Renal pelvis (tissue), 12 donors: ENCODE data around the gene AJAP1. TPM values are rescaled to one million over a fixed set of nuclear protein-coding genes. Genes with fewer than 3 reads are reported as not detected.
"Not testable (repeated sequence)": the region's sequence is repeated elsewhere in the genome, so short reads cannot be mapped to it uniquely, and the experiment has no call there.

Experiments
- DNase-seq: peaks from one replicate; pipeline ENCODE4 v3.0.0-alpha.2; 2013
- long read RNA-seq, 16 experiments: transcript quantifications; one replicate each; lab custom pipeline, GENCODE V29; 2026
- polyA plus RNA-seq, 3 donors: library from polyadenylated mRNA; unstranded; fragments of 120-200 nt; gene quantifications; one replicate each; pipeline ENCODE4 v1.2.1, GENCODE V29; 2013; ENCODE audit not compliant: insufficient read length in 3 of 3

AJAP1 gene, protein sequence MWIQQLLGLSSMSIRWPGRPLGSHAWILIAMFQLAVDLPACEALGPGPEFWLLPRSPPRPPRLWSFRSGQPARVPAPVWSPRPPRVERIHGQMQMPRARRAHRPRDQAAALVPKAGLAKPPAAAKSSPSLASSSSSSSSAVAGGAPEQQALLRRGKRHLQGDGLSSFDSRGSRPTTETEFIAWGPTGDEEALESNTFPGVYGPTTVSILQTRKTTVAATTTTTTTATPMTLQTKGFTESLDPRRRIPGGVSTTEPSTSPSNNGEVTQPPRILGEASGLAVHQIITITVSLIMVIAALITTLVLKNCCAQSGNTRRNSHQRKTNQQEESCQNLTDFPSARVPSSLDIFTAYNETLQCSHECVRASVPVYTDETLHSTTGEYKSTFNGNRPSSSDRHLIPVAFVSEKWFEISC
- 1 to 10 TPM; 1.2 to 2.3 (median 1.9) TPM for polyA plus RNA-seq
- long read RNA-seq, donor 1, full-length matches to known transcripts, result 1 of 1 reads
- long read RNA-seq, donor 1, partial matches to known transcripts, result 0 of 1 reads
- long read RNA-seq, donor 1, other reads (novel, unspliced or antisense), result 0 of 1 reads
- long read RNA-seq, donor 2, result 0 reads
- long read RNA-seq, donor 3, full-length matches to known transcripts, result 1 of 1 reads
- long read RNA-seq, donor 3, partial matches to known transcripts, result 0 of 1 reads
- long read RNA-seq, donor 3, other reads (novel, unspliced or antisense), result 0 of 1 reads
- long read RNA-seq, donor 4, result 0 reads
- long read RNA-seq, donor 5, result 0 reads
- long read RNA-seq, donor 6, result 0 reads
- long read RNA-seq, donor 7, result 0 reads
- long read RNA-seq, donor 8, result 0 reads
- long read RNA-seq, donor 9, result 0 reads
- long read RNA-seq, donor 10, partial matches to known transcripts, result 0 of 2 reads
- long read RNA-seq, donor 10, other reads (novel, unspliced or antisense), result 0 of 2 reads
- long read RNA-seq, donor 11, result 0 reads
- long read RNA-seq, donor 12, partial matches to known transcripts, result 0 of 1 reads
- long read RNA-seq, donor 12, other reads (novel, unspliced or antisense), result 0 of 1 reads
- long read RNA-seq, donor 13, result 0 reads
- long read RNA-seq, donor 14, result 0 reads
- long read RNA-seq, donor 15, result 0 reads
- long read RNA-seq, donor 16, result 0 reads

DNA sequence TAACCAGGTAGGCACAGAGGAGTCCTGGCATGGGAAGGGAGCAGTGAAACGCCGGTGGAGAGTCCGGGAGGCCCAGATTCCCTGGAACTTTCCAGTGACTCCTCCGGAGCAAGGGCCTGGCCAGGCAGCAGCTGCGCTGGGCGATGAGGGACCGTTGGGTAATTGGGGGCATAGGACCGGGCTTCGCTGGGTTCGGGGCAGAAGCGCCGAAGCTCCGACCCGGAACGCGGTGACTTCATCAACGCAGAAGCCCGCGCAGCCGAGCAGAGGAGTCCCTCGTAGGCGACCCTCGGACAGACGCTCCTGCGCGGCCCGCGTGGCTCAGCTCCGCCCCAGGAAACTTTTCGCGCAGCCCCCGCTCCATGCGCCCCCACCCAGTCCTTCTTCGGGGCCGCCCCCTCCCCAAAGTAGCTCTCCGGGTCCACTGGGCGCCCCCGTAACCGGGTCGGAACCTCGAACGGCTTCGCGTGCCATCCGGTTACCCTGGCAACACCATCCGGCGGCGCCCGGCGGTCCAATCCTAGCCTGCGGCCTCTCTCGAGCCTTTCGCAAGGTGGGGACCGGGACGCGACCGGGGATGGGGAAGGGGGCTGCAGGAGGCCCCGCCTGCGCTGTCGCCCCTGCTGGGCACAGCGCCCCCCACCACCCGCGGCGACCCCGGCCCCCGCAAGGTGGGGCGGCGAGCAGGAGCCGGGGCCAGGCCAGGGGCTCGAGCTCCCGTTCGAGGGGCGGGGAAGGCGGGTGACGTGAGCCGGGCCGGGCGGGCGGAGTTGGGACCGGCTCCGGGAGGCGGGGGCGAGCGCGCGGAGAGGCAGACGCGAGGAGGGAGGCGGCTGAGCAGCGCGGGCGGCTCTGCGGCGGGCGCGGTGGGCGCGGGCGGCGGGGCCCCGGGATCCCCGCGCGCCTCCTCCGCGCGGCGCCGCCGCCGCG is at the start of gene AJAP1:
TSS of gene AJAP1 (plus strand) at position 814 of the 930 bp plus-strand sequence. CDS start 817 bp downstream, outside the sequence.
- no peak for DNase-seq

DNA sequence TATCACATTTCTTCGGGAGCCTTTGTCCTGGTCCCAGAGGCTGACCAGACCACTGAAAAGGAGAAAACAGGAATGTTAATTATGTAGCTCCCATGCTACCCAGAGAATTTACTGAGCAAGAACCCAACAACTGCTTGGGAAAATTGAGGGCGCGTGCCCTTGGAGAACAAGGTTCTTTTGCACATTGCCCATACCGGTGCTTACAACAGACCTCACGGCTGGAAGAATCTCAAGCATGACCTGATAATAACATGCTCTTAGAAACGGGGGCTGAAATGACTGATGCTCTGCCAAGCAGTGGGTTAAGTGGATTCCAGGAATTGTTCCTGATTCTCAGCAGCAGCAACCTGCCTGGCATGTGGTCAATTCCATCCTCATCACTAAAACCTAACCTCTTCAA is 49.3 kb upstream of the AJAP1 start:
- DNase-seq, result no peak

DNA sequence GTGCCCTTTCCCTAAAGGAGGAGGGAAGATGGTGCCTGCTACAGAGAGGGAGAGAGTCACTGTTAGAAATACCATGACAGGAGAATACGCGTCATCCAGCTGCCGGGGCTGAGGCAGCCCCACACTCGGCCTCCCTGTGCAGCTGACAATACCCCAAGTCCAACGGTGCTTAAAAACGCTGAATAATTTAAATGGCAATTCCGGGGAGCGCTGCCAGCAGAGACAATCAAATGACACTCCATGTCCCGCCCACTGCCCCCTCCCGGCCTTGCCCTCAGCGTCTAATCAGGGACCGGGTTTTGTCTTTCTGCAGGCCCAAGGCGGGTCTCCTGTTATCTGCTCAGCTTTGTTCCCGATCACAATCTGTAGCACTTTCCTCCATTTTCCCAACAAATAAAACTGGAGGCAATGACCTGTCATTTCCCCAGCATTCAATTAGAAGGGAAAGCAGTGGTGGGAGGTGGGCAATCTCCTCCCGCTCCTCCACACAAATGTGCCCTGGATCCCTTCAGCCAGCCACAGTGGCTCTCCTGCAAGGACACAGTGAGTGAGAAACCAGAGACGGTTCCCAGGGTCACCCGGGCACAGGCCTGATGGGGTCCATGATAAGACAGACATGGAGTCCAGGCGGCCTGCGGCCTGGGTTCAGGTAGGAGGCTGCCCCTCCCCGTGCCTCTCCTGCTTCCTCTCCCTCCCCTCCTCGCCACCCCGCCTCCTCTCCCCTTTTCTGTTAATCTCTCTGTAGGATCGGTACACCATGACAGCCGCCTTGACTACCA is 42.7 kb upstream of the AJAP1 start:
- no peak for DNase-seq

DNA sequence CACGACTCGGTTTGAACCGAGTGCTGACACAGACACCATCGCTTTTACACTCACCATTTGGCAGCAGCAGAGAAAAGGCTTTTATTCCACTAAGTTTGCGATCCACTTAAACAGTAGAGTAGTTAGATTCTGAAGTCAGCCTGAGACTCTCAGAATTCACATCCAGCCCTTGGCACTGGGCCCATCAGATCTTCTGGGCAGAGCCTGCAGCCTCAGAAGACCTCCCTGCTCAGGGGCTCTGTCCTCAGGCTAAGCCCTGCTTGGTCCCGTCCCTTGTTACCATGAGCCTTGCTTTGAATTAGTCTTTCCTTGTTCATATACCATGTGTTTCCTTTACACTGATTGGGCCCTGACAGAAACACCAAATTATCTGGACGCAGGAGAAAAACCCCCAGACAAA is 41.4 kb upstream of the AJAP1 start:
- DNase-seq, result no peak

DNA sequence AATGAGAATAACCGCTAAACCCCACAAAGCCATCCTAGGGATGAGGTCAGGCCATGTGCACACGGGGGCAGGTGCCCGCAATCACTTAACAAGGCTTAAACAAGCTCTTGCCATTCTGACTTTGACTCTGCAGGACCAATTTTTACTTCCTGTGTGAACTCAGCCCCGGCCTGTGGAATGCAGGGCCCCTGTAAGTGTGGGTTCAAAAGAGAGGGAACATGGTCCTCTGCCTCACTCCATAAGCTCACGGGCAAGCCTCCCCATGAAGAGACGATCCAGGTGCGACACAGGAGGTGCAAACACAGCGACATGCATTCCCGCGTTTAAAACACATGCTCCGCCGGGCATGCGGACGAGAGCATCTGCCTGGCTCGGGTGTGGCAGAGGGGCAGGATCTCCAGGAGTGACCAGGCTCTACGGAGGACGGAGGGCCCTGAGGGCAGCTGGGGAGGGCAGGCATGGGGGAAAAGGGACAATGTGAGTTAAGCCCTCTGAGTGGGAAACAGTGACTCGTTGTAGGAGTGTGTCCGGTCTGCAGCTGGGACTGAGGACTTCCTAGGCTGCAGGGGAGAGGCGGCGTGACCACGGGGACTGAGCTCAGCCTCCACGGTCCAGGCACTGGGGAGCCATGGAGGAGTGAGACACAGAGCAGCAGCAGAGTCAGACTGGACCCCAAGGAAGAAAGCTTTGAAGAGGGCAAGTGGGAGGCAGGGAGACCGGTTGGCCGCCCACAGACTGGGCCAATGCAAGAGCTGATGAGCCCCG is 40.6 kb upstream of the AJAP1 start:
- no peak for DNase-seq

DNA sequence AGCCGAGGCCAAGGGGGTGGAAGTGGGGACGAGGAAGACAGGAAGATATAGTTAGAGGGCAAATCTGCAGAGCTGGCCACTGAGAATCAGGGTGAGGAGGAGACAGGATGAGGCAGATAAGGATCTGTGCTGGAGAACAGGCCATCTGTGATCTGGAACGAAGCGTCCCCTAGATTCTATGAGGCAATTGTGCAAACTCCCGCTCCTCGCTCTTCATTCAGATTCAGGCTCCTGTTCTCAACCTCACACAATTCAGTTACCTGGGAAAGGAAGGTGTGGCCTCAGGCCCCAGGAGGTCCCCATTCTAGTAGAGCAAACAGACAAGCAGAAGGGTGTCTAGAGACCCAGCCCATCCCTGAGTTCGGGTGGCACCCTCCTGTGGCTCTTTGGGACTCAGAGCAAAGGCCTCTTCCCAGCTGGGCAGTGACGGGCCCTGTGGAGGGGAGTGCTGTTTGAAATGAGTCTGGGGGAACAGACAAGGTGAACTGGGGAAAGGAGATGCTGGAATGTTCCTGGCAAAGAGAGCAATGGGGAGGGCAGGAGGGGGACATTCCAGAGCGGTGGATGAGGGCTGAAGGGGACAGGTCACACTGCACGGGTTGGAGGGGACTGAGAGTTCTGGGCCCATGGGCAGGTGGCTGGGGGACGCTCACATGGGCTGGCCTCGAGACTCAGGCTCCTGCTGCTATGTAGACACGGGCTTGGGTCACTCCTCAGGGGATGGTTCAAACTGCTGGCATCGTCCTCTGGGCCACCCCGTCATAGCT is 39.9 kb upstream of the AJAP1 start:
- no peak for DNase-seq

DNA sequence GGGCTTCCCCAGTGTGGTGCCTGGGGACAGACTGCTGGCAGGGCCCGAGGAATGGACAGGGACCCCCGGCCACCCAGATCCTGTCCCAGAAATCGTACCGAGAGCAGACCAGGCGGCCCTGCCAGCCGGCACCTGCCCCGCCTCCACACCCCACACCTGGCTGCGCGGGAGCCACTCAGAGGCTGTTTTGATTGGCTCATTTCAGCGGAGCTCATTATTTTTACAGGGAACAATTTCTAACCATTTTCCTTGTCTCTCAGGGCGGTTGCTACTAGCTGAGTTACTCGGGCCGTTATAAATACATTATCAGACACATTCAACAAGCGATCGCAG is 39.3 kb upstream of the AJAP1 start:
- no peak for DNase-seq

DNA sequence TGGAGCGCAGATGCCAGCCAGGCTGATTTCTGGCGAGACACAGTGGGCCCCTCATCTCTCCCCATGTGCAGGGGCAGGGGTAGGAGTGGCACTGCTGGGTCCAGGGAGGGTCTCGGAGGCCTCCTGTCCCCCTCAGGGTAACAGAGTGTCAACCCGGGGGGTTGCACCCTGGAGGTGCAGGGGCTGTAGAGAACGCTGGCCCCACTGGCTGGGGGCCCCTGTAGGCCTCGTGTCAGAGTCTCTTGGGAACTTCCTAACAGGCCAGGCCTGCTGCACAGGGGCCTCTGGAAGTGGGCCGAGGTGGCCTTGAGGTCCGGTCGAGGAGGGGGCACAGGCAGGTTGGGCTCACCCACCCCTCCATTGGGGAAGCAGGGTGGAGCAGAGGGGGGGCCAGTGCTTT is 38.9 kb upstream of the AJAP1 start:
- DNase-seq, result no peak

DNA sequence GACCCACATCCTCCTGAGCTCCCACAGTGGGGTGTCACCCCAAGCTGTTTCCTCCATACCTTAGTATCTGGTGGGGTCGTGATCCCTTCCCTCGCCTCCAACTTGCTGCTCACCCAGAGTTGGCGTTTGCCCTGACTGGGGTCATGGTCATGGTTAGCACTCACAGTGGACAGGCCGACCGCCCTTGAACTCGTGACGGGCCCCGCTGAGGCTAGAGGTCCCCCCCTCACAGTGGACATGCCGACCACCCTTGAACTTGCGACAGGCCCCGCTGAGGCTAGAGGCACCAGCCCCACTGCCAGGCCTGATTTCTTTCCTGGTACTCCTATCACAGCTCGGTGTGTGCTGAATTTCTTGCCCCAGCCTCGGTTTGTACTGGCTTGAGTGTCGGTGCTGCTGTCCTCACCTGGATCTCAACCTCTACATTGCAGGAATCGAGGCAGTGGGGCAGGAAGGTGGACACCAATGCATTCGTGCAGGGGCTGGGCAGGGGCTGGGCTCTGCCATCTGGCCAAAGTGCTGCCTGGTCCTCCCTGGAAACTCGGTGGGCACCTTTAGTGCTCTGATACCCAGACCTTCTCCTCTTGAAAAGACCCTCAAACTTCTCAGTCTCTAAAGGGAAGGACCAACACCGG is 37.5 kb upstream of the AJAP1 start:
- DNase-seq, result no peak

DNA sequence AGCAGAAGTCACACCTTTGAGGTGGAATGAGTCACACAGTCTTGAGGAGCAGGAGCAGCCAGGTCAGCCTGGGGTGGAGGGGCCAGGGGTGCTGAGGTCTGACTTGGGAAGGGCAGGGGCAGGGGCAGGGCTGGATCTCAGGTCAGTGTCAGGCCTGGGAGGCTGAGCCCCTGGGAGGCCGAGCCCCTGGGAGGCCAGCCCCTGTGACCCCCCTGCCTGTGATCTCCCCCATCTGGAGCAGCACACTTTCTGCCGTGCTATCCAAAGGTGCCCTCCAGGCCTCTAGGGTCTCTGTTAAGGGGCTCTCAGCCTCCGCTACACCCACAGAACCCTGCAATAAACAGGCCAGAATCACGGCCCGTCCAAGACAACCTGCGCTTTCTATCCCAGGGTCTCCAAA is 36.9 kb upstream of the AJAP1 start:
- DNase-seq, result no peak

DNA sequence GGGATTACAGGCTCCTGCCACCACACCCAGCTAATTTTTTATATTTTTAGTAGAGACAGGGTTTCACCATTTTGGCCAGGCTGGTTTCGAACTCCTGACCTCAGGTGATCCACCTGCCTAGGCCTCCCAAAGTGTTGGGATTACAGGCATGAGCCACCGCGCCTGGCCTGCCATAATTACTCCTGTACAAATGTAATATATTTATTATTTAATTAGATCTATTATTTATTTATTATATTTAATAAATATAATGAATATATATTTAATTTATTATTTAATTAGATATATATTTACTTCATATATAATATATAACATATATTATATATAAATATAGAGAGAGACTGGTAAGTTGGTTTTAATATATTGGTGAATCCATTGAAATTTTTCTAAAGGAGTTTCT is 35.6 kb upstream of the AJAP1 start:
- not testable (repeated sequence) for DNase-seq

DNA sequence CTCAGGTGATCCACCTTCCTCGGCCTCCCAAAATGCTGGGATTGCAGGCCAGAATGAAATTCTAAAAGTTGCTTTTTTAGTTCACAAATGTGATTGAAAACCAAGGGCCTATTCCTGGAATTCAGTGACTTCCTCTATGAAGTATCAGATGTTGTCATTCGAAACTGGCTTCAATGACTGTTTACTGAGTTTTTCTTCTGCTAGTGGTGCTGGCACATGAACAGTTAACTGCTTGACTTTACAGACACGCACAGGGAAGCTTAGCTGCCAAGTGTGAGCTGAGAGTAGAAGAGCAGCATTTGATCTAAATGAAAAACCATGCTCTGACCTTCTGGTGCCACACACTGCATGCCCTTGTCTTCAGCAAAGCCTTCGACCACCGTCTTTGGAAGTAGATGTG is 32.8 kb upstream of the AJAP1 start:
- no peak for DNase-seq

DNA sequence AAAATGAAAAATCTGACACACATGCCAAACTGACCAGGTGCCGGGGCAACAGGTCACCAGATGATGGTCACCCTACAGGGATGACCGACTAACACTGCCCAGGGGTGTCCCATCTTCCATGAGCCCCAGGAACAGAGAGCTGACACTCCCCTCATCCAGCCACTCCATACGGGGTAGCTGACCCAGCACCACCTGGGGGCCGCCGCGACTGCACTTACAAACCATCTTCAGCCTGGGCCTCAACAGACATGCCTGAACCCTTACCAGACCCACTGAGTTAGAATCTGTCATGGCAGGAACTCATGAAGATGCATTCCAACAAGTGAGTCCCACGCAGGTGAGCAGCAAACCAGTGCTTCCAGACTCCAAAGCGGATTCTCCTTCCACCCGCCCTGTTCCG is 31.6 kb upstream of the AJAP1 start:
- no peak for DNase-seq

DNA sequence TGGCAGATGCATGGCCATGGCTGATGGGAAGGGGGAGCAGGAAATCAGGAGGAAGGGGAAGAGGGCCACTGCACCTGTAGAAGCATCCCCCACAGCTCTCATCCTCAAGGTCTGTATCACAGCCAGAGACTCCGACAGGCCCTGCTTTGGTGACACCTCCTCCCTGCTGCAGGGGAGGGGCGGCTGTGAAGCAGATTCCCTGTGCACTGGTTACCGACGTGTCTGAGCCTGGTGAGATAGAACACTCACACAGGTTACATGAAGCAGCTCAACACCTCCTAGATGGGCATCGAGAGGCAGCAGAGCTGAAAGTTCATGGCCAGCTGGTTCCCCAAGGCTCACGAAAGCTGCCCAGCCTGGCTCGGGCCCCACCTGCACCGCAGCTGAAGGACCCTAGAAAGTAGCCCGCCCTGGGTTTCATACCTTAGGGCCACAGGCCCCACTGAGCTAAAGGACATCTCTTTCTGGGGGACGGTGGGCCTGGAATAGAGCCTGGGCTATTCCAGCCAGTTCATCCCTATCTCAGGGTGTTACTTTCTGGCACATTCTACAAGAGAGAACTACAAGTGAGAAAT is 30.2 kb upstream of the AJAP1 start:
- DNase-seq, result no peak

DNA sequence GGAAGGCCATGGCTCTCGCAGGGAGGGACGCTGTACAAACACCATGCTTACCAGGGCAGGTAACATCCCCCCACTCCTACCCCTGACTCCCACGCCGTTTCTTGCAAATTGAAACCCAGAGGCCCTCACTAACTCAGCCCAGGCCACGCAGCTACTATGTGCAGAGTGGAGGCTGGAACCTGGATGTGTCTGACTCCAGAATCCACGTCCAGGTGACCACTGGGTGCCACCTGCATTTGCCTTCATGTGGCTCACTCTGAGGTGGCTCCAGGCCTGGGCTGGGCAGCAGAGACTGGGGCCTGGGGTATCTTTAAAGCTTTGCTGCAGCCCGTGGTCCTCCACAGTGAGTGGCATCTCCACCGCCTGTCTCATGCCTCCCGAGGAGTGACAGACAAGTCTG is 29.6 kb upstream of the AJAP1 start:
- no peak for DNase-seq

DNA sequence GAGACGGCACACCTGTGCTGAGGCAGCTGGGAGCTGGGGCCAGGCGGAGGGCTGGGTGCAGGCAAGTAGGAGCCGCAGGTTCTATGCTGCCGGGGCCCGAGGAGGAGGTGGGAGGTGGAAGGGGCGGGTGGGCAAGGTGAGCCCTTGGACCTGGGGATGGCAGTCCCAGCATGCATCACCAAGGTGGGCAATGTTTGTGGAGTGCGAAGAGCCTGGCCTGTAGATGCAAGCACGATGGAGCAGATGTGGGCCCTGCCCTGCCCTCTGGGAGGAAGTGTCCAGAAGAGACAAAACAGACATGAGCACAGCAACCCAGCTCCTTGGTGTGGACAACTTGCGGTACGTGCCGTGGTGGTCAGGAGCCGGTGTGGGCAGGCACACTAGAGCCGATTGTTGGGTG is 28.3 kb upstream of the AJAP1 start:
- DNase-seq, result no peak

DNA sequence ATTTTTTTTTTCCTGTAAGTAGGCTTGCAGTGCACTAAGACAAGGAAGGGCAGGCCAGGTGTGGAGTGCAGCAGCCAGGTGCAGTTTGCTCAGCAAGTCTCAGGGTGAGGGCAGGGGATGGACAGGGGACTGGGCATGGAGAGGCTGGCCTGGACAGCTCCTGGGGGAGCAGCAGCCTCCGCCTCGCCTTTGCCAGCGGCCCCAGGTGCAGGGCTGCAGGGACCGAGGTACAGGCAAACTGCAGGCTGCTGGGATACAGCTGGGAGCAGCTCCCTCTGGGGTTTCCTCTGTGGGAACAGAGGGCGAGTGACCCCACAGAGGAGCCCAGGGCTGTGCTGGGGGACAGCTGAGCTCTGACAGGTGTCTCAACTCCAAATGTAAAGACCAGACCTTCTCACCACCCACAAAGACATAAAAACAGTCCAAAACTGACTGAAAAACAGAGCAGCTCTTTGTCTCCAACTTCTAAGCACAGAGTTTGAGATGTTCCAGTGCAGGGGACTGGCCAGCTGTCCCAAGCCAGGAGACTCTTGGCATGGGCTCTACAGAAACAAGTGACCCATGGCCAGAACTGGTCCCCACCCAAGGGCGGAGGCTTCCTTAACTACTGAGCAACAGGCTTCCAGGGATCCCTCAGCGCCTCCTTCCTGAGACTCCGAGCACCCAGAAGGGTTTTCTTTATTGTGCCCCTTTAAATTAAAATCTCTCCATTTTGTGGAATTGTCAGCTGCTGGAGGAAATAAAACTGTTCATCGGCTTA is 27.7 kb upstream of the AJAP1 start:
- no peak for DNase-seq

DNA sequence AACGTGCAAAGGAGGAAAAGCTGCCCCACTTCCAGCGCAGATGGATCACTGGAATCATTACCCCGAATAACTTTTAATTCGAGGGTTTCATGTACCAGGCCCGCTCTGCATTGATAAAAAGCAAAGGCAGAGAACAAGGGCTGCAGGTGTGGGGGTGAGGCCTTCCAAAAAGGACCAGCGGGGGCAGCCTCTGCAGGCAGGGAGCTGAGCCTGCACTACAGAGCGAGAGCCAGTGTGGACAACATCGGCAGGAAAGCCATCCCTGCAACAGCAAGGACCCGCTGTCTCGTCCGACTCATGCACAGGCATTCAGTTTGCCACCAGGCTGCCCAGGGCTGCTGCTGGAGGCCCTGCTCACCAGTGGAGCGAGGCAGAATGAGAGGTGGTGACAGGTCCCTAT is 27.1 kb upstream of the AJAP1 start:
- DNase-seq, result no peak
